ENCODE measurements around the gene EDIL3. TPM values are rescaled to one million over a fixed set of nuclear protein-coding genes. Genes with fewer than 3 reads are reported as not detected.

The EDIL3 gene
- total RNA-seq, 1 experiment from 2014 or later = 0.32 TPM

DNA sequence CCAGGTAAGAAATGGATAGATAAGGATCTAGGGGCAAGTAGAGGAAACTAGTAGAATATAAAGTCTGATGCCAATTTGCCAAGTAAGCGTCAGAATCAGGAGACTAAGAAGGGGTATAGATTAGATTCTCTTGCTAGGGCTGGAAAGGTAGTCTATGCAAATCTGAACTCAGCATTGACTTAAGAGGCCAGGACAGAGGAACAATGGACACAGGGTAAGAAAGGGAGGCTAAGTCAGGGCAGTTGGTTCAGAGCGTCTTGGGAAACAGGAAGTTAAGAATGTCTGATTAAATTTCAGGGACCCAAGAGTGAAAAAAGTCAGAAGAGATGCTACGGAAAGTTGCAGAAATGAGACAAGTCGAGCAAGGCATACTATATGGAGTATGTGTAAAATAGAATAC, 400.8 kb downstream of the EDIL3 start:
- intact Hi-C loops (cut with micrococcal nuclease) = no loop called here
- CTCF ChIA-PET = no interaction called here
- no peak for DNase-seq (ENCODE audit: low read depth, low spot score)
- Histone ChIP-seq H3K9me3 (ENCODE audit: control insufficient read depth in 1 of 2, insufficient read depth in 1 of 2, low read depth in 1 of 2, low read length in 2 of 2) (no peaks in the 10 kb centered on the region), H4K20me1 (ENCODE audit: insufficient read depth) (no peaks in the 10 kb centered on the region), H3K9me2 (ENCODE audit: insufficient read depth) (no peaks in the 10 kb centered on the region), H3K9ac (ENCODE audit: low read length) (no peak overlapping the region), H3K27me3 (ENCODE audit: insufficient read depth, low read length) (no peaks in the 10 kb centered on the region), H3K4me2 (ENCODE audit: low read length) (no peak overlapping the region), H3K4me1 (ENCODE audit: control insufficient read depth in 1 of 2, insufficient read depth in 2 of 2, low read length in 2 of 2) (no peaks in the 10 kb centered on the region), H3K4me3 (replicated peaks in 1 of 2; ENCODE audit: low read depth in 1 of 2, low read length in 2 of 2) (no peak overlapping the region), H3K36me3 (ENCODE audit: control insufficient read depth in 1 of 2, insufficient read depth in 2 of 2, low read length in 2 of 2) (no peaks in the 10 kb centered on the region), H2AFZ (ENCODE audit: low read depth, low read length, poor library complexity, severe bottlenecking) (no peak overlapping the region), H3K79me2 (ENCODE audit: insufficient read depth, low read length) (no peaks in the 10 kb centered on the region), H3K27ac (ENCODE audit: low read depth, low read length) (no peak overlapping the region)
- RAD21 ChIA-PET (ENCODE audit: low non-redundant PET in 1 of 2, low total read pairs in 2 of 2, uncharacterized antibody in 2 of 2, unreplicated experiment in 2 of 2) = no interaction called here
- no TSS peak for BruUV-seq (replicated peaks)
- TF ChIP-seq YY1 (IDR thresholded peaks at IDR 0.05; ENCODE audit: extremely low read depth, insufficient replicate concordance, low read depth, low read length) (no peak), ELF1 (IDR thresholded peaks at IDR 0.05; ENCODE audit: borderline replicate concordance, low read depth) (no peak), JUND (IDR thresholded peaks at IDR 0.05) (no peak), TCF7L2 (IDR thresholded peaks at IDR 0.05; ENCODE audit: borderline replicate concordance, extremely low read depth, insufficient read depth, insufficient read length) (no peak), FOSL1 (IDR thresholded peaks at IDR 0.05; ENCODE audit: low read depth) (no peak)
- TF ChIP-seq, protein P1, sequence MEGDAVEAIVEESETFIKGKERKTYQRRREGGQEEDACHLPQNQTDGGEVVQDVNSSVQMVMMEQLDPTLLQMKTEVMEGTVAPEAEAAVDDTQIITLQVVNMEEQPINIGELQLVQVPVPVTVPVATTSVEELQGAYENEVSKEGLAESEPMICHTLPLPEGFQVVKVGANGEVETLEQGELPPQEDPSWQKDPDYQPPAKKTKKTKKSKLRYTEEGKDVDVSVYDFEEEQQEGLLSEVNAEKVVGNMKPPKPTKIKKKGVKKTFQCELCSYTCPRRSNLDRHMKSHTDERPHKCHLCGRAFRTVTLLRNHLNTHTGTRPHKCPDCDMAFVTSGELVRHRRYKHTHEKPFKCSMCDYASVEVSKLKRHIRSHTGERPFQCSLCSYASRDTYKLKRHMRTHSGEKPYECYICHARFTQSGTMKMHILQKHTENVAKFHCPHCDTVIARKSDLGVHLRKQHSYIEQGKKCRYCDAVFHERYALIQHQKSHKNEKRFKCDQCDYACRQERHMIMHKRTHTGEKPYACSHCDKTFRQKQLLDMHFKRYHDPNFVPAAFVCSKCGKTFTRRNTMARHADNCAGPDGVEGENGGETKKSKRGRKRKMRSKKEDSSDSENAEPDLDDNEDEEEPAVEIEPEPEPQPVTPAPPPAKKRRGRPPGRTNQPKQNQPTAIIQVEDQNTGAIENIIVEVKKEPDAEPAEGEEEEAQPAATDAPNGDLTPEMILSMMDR (IDR thresholded peaks at IDR 0.05 in 2 of 3, conservative IDR thresholded peaks at IDR 0.05 in 1 of 3; ENCODE audit: borderline replicate concordance in 1 of 3, insufficient read depth in 1 of 3, low read depth in 2 of 3, low read length in 2 of 3) = no peak
- POLR2A ChIA-PET = no interaction called here
- ATAC-seq = no peak

Data from HCT116 (cell line).